AML-193 (cell line): ENCODE measurements around the gene FOXQ1.
A peak's percentile ranks its signal among the peaks of the same experiment; 100 is the strongest.

Source experiments
- DNase-seq, 2 experiments: peaks; one replicate each; lab custom pipeline; 2025; lab: John Stamatoyannopoulos, UW

FOXQ1 gene, protein sequence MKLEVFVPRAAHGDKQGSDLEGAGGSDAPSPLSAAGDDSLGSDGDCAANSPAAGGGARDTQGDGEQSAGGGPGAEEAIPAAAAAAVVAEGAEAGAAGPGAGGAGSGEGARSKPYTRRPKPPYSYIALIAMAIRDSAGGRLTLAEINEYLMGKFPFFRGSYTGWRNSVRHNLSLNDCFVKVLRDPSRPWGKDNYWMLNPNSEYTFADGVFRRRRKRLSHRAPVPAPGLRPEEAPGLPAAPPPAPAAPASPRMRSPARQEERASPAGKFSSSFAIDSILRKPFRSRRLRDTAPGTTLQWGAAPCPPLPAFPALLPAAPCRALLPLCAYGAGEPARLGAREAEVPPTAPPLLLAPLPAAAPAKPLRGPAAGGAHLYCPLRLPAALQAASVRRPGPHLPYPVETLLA

DNA sequence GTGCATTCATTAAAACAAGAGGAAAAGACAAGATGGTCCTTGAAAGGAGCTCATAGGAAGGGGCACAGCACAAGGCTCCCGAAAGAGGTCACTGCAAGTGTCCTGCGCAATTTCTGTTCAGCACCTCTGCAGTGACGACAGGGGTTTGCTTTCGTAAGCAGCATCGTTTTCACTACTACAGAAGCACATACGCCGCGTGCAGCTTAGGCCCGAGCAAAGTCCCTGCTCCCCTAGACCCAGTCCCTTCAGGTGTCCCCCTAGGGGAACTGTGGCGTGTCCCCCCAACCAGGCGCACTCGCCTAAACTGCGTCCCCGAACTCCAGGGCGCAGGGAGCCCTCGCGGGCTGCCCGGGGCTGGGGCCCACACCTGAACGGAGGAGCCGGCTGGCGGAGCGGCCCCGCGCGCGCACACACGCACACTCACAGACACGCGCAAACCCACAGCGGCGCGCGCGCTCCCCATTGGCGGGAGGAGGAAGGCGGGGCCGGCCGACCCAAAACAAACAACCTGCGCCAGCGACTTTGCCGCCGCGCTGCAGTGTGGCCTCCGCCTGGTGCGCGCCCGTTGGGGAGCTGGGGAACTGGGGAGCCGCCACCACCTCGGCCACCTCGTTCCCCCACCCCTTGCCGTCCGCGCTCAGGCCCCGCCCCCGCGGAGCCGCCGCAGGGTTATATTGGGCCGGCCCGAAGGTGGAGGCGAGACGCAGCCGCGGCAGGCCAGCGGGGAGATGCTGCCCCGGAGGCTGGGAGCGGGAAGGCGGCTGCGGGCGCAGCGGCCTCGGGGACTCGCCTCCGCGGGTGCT, at the start of gene FOXQ1:
TSS of gene FOXQ1 (plus strand) at position 699 of the 803 bp plus-strand sequence. CDS start 607 bp downstream, outside the sequence.
- no peak for DNase-seq

DNA sequence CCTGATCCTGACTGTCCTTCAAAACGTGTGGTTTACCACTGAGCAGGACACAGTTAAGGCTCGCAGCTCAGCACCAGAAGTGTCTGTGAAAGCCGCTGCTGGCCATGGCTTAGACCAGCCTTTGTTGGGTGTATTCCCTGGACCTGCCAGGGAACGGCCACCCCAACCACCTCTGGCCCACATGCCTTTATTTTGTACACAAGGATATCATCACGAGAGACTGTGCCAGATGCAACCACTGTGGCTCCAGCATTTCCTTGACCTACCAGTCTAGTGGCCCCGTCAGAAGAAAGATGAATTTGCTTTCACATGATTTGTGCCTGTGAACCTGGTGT, 49.2 kb upstream of the FOXQ1 start:
- no peak for DNase-seq

DNA sequence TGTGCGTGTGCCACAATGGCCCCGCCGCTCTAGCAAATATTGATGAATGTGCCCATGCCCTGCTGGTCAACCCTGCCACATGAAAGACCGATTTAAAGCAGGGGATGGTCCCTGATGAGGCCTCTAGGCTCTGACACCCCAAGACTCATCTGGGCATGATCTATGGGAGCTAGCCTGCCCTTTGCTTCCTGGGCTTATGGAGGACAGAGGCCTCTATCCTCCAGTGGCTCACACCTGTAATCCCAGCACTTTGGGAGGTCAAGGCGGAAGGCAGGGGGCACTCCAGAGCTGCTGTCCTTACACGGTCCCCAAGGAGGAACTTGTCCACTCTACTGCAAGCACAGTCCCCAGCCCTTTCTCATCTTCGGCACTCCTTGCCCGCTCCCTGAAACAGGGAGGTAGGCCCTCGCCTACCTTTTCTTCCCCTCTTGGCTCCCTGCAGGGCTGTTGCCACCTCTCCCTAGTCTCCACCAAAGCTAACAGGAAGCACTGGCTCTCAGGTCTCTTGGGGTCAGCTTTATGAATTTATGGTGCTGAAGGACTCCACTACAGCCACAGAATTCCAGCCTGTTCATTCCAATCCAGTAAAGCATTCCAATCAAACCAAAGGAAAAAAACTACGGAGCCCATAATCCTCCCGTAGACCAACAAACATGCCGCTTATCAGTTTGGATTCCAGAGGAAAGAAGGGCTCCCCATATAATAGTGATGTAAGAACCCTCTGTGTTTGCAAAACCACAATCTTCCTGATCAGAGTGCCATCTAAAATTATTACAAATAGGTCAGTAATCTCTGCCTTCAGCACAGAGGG, 48.7 kb upstream of the FOXQ1 start:
- peak; percentile 61 to 64 for DNase-seq

DNA sequence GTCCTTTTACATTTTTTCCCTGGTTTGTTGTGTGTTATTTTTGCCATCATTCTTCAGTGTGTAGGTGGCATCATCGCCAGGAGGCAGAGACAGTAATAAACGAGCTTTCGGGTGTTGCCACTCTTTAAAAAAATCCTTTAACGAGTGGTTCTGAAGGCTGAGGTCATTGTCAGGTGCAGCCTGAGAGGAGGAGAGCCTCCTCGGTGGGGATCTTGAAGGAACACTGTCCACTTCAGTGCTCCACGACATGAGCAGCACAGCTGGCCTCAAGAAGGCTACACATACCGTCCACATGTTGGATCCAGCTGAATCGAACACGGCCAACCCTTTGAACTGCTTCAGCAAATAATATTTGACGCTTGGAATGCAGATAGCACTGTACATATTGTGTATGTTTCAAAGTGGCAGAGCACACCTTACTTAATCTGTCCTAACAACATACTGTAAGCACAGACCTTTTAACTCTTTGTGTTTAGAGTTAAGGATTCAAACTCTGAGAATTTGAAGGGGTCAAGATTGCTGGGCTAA, 48.0 kb upstream of the FOXQ1 start:
- DNase-seq = no peak

DNA sequence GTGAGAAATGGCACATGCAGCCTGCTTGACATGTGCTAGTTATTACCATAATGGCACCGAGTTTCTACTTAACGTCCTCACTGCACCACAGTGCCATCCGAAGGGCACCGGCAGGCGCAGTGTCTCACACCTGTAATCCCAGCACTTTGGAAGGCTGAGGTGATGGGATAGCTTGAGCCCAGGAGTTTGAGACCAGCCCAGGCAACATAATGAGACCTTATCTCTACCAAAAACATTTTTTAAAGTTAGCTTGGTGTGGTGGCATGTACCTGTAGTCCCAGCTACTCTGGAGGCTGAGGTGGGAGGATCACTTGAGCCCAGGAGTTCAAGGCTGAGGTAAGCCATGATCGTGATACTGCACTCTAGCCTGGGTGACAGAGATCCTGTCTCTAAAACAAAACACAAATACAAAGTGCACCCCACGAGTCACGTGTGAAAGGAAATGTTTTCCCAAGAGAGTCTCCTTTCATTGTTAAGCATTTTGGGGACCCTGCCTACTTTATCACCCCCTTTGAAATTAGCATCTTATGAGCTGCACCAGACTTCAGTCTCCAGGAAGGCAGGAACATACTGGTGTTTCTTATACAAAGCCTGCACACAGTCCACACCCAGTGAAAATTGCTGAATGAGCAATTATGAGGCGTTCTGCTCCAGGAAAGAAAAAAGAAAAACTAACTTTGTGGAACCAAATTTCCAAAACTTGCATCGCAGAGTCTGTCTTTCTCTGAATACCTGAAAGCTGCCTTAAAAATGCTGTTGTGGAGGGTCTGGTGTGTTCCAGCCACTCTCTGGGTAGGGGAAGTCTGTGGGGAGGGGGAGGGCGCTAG, 47.1 kb upstream of the FOXQ1 start:
- DNase-seq = no peak

DNA sequence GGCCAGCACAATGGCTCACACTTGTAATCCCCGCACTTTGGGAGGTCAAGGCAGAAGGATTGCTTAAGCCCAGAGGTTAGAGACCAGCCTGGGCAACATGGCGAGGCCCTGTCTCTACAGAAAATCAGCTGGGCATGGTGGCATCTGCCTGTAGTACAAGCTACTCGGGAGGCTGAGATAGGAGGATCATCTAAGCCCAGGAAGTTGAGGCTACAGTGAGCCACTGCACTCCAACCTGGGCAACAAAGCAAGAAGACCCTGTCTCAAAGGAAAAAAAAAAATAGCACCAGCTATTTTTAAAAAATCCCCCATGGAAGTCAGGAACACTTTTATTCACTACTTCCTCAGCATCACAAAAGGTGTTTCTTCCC, 45.2 kb upstream of the FOXQ1 start:
- DNase-seq = no peak

DNA sequence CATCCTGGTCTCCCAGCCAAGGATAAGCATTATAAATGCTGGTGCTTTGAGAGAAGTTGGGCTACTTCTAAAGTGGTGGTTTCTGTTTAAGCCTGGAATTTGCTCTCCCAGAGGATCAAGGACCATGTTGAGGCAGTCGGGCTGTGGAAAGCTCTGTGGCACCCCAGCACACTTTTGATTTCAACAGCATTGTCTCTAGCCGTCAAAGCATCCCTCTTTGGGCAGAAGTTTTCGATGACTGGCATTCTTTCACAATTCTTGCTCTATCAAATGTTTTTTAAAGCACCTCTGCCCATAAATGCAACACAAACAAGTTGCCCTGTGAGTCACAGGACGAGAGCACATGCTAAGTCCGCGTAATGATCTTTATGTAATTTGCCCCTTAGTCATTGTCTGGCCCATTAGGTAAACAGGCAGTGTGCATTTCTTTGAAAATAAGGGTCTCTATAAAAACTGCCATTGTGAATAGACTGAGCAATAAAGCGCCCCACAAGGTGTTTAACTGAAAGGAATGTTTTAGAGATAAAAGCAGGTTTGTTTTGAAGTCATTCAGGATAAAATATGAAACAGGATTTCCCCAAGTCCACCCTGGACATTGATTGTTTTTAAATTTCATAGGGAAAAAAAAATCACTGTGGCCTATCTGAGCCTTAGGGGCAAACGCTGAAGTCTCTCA, 44.7 kb upstream of the FOXQ1 start:
- no peak for DNase-seq

DNA sequence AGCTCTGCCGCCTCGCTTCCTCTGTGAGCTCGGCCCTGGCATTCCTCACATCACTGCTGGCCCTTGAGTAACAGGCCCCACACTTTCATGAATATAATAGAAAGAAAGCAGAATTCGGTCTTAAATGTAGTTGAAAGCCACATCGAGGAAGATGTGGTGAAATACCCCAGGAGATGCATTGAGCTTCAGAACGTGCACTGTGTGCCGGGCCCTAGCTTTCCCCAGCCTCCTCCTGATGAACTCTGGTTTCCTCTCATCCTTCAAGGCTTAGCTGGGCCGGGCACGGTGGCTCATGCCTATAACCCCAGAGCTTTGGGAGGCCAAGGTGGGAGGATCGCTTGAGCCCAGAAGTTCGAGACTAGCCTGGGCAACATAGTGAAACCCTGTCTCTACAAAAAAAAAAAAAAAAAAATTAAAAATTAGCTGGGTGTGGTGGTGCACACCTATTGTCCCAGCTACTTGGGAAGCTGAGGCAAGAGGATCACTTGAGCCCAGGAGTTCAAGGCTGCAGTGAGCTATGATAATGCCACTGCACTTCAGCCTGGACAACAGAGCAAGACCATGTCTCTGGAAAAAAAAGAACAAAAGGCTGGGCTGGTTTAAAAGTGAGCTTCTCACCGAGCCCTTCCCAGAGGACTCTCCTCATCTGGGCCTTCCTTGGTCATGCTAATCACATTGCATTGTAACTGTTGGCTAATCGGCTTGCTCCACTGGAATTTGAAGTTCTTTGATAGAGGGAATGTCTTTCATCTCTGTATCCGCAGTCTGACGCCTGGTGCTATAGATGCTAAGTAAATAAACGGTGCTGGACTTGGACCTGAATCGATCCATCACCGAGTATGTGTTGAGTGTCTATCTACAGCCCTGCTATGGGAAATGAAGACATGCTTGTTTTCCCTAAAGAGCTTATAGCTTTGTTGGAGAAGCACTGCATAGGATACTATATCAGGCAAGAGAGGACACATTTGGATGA, 43.8 kb upstream of the FOXQ1 start:
- DNase-seq = no peak

DNA sequence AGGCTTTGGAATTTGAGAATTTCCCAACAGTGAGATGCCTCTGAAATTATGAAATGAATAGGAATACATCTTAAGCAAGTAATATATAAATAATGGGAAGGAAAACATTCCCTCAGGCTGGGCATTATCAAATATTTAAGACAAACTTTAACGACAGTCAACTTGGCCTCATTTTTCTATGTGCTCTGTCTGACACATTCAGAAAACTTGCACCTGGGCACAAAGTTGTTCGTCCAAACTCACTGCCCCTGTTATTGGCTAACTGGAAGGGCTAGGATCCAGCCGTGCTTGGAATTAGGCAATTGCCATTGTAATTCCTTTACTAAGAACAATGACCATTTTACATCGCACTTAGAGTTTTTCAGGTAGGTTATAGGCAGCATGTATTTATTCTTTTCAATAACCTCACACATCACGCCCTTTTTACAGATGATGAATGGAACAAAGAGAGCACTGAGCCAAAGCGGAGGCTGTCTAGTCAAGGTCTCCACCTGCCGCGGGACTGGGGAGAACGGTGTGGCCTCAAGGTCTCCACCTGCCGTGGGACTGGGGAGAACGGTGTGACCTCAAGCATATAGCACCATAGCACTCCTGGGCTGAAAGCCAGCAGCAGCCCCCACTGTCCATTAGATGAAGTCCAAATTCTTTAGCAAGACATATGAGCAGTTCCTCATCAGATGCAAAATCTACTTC, 40.7 kb upstream of the FOXQ1 start:
- no peak for DNase-seq

DNA sequence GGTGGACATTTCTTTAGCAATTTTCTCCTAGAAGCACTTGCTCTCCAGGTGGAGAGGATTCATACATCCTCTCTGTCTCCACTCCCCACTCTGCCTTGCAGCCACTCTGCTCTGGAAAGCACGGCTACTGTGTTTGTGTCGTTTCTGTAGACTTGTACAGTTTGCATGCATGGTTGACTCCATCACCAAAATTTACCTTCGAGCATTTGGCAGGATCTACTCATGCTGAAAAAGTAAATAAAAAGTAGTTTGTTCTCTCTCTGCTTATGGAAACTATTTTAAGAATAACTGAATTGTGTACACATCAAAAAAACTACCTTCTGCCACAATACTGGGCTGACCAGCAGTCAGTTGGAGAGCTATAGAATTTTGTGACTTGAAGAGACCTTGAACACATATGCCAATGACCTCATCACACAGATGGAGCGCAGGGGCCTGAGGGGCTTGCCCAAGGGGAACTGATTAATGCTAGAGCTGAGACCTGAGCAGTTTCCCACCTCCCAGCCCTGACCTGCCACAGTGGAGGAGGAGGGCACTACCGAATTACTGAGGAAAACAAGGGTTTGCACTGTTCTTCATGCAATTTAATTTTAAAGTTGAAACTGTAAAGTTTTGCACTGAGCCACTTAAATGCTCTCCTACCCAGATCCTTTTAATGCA, 33.7 kb upstream of the FOXQ1 start:
- DNase-seq = no peak

DNA sequence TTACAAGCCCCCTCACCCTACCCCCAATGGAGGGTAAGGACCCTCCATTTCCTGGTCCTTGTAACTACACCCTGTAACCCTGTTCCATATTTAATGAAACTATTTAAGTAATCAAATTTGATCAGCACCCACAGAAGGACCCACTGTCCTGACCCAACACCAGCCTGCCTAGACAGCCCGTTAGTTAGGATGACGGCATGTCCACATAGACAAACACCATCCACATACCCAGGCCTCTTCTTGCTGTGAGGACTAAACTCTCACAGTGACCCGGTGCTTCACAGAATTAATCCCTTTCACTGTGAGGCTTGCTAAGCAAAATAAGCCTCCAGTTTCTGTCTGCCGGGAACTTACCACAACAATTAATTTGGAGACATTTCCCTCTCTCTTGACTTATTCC, 32.8 kb upstream of the FOXQ1 start:
- DNase-seq = no peak

DNA sequence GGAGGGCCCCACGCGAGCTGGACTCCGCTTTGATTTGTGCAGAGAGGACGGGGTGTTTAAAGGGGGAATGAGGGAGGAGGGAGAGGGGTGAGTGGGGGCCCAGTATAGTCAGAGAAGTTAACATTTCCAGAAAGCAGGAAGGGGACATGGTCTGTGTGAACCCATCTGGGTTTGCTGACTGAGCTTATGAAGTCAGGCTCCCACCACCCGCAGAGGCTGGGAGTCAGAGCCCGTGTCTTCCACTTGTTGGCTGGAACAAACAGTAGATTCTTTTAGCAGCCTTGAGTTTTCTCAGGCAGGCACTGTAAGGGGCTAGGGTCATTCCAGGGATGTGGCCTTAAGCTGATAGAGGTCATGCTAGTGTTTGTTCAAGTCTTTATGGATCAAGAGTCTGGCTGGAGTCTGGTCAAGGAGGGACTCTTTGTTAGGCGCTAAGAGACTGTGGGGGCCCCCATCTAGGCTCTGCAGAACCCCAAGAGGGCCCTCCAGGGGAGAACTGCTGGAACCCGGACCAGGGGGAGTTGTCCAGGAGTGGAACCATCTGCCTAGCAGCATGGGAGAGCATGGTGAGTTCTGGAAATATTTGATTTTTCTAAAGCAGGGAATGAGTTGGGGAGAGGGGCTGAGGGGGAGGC, 31.1 kb upstream of the FOXQ1 start:
- no peak for DNase-seq

DNA sequence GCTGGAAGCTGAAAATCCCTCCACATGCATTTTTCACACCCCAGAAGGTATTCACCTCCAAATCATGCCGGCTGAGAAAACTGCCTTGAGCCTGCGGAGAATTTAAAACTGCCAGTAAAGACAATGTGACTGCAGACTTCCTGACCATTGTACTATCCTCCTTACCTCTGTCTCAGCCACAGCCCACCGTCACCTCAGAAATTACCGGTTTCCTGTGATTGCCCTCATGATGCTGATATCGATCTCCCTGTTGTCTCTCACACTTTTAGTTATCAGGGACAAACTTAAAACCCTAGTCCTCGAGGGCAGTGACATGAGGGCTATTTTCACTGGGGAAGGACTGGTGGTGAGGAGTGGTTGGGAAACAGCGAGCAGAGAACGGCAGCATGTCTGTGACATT, 30.2 kb upstream of the FOXQ1 start:
- no peak for DNase-seq

DNA sequence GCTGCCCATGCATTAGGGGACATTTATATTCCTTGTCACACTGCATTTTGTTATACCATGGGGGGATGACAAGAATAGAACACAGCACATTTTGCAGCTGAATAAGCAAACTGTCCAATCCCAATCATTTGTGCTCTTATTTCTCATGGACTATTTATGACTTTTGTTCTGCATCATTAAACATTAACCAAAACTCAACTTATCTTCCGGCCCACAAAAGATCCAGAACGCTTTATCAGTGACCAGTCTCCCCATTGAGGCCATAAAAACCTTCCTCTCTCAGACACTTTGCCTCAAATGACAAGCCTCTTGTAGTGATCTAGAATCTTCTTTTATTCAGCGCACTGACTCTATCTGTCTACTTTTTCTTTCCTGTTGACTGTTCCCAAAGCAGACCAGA, 28.4 kb upstream of the FOXQ1 start:
- DNase-seq = no peak

DNA sequence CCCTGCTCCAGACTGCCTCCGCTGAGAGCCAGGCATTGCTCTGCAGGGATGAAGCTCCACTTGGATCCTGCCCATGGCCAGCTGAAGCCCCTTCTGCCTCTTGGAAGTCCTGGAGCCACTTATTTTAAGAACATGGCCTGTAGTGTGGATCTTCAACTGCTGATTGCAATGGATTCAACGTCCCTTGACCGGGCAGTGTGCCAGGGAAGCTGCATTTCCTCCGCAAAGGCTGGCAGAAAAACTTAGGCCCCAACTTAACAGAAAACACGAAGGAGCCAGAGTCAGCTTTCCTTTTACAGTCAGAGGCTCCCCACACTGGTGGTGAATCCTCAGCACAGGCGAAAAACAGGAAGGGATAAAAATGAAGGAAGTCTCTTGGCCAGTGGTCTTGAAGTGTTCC, 26.3 kb upstream of the FOXQ1 start:
- peak in 1 of 2 experiments; percentile 12 for DNase-seq

DNA sequence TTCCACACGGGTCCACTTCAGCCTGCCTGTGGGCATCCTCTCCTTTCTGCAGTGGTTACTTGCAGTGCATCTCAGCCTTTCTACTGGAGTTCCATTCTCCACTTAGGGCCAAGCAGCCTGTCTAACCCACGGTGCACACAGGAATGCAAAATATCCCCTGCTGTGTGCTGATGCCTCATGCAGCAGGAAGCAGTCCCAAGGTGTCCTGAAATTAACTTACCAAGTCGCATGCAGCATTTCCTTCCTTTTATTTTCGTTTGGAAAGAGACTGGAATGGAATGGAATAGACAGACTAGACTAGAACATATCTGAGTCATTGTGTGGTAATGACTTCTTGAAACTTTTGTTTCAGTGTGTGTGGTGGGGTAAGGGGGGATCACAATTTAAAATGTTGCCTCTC, 25.9 kb upstream of the FOXQ1 start:
- DNase-seq = peak; percentile 12

DNA sequence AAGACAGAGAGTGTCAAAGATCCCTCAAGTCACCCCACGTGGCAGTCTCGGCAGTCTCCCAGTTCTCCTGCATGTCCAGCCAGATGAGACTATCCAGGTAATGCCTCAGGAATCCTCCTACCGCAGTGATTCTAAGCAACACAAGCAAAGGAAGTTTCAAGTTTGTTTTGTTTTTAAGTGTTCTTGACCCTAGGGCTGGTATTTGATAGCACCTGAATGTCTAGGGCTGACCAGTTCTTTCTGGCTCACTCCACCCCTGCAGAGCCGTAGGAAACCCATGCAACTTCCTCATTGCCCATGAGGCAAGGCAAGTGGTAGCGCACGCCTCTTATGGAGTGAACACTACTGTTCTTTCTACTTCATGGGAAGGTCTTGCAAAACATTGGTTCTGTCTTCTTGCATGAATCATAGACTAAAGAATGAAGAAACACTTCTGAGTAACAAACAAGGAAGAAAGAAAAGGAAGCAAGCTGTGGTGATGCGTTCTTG, 24.8 kb upstream of the FOXQ1 start:
- peak; percentile 100 for DNase-seq

DNA sequence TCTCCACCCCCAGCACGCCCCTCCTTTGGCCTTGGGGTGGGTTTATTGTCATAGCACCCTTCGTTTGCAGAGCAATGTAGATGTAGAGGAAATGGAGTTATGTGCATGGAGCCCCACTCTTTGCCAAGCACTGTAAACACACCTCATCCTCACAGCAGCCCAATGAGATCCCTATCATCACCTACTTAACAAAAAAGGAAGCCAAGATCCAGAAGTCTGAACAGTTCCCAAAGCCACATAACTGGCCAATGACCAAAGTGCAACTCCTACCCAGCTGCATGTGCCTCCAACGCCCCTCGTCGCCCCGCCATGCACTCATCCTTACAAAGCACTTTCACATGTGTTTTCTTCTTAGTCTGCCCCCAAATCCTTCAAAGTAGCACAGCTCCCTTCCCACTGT, 21.8 kb upstream of the FOXQ1 start:
- DNase-seq = no peak
